Lung (tissue), 12 donors: Measurements from ENCODE around the gene EHMT1. TPM values are rescaled to one million over a fixed set of nuclear protein-coding genes. Genes with fewer than 3 reads are reported as not detected.
A peak's percentile ranks its signal among the peaks of the same experiment; 100 is the strongest.
"Not testable (repeated sequence)": the region's sequence is repeated elsewhere in the genome, so short reads cannot be mapped to it uniquely, and the experiment has no call there.

Experiments used
- ATAC-seq: fragments of 200-7000 bp; cut with Tn5 transposase; one replicate; pipeline ENCODE4 v1.9.1; 2020; ENCODE audit warnings: moderate number of reproducible peaks; ENCODE audit not compliant: insufficient read depth, low FRiP score
- DNase-seq, 3 donors: peaks; one replicate each; pipeline ENCODE4 v3.0.0-alpha.2; 2013 to 2017
- H3K27ac ChIP-seq, 2 donors: one replicate each; pipeline ENCODE4 v1.5.1; 2013; ENCODE audit warnings: mild to moderate bottlenecking in 2 of 2, moderate library complexity in 2 of 2, control low read depth in 1 of 2, inconsistent platforms in 1 of 2, low read depth in 1 of 2, low read length in 1 of 2
- H3K27me3 ChIP-seq, 3 donors: one replicate each; pipeline ENCODE4 v1.5.1; 2013; ENCODE audit warnings: low read length in 2 of 3; ENCODE audit not compliant: control insufficient read depth in 3 of 3, insufficient read depth in 3 of 3
- H3K36me3 ChIP-seq, 4 donors: one replicate each; pipeline ENCODE4 v1.5.1; 2013; ENCODE audit warnings: low read length in 4 of 4, mild to moderate bottlenecking in 1 of 4, moderate library complexity in 1 of 4; ENCODE audit not compliant: control insufficient read depth in 4 of 4, insufficient read depth in 4 of 4
- H3K4me1 ChIP-seq, 5 donors: one replicate each; pipeline ENCODE4 v1.5.1; 2013; ENCODE audit warnings: low read length in 5 of 5, mild to moderate bottlenecking in 2 of 5, moderate library complexity in 1 of 5; ENCODE audit not compliant: control insufficient read depth in 5 of 5, insufficient read depth in 5 of 5
- H3K4me3 ChIP-seq: one replicate; pipeline ENCODE4 v1.5.1; 2013; ENCODE audit warnings: mild to moderate bottlenecking, control low read depth, moderate library complexity
- H3K9ac ChIP-seq, 2 donors: one replicate each; pipeline ENCODE4 v1.5.1; 2013; ENCODE audit warnings: low read length in 2 of 2, control low read depth in 1 of 2; ENCODE audit not compliant: insufficient read depth in 1 of 2
- H3K9me3 ChIP-seq, 4 donors: one replicate each; pipeline ENCODE4 v1.5.1; 2013; ENCODE audit warnings: low read length in 3 of 4, mild to moderate bottlenecking in 1 of 4, moderate library complexity in 1 of 4; ENCODE audit not compliant: control insufficient read depth in 4 of 4, insufficient read depth in 3 of 4
- CTCF ChIP-seq: IDR thresholded peaks from 2 replicates; pipeline ENCODE4 v1.5.1; 2012; ENCODE audit warnings: mild to moderate bottlenecking; ENCODE audit errors: control extremely low read depth, extremely low read depth
- WGBS, 2 donors: extraction: QIAGEN DNeasy Blood & Tissue Kit; methylation state at CpG; one replicate each; pipeline ENCODE4 v1.1.7; 2013; 5-methylcytosine and 5-hydroxymethylcytosine counted together
- polyA plus RNA-seq, 2 donors: library from polyadenylated mRNA; stranded (reverse); fragments of 200-250 nt; gene quantifications; one replicate each; pipeline ENCODE4 v1.2.1, GENCODE V29; 2013
- total RNA-seq, 2 donors: library from RNA; depleted of rRNA in 1 of 2; stranded (reverse); fragments of >200 nt in 1 of 2; gene quantifications; one replicate each; pipeline ENCODE4 v1.2.1, GENCODE V29; 2014 to 2021
- donor health status: control.
- donor health status: control.
- donor health status: Bipolar disorder and iron deficiency.
- donor health status: healthy.
- donor health status: DM: yes; HTN: yes; CAD: no.

The EHMT1 gene
- total and polyA plus RNA-seq, 4 donors, result 32.2 to 91.5 (median 58.1) TPM

- Histone ChIP-seq H3K4me3 (no peak overlapping the region), H3K27me3 (no peaks in the 10 kb centered on the region), H3K4me1 (peaks cover 3 to 38% (median 19%) of the 10 kb centered on the region in 5 donors), H3K36me3 (peaks cover 6 to 19% (median 7%) of the 10 kb centered on the region in 4 donors), H3K27ac (no peak overlapping the region), H3K9ac (no peak overlapping the region), H3K9me3 (peaks cover 0 to 5% (median 0%) of the 10 kb centered on the region in 4 donors)
- TF ChIP-seq CTCF, result no peak
- no peak for ATAC-seq
- no peak for DNase-seq
- WGBS, 2 donors, result 92 to 95% methylated on average over 18 of the region's 18 CpGs
Measured at GRCh38 chr9:137711678-137712105, 92.9 kb downstream of the EHMT1 start.

- DNase-seq (no peak), ATAC-seq (no peak)
- H3K9ac ChIP-seq, result no peak overlapping the region
Measured at GRCh38 chr9:137715321-137715720, 96.5 kb downstream of the EHMT1 start.

GRCh38 chr9:137715866-137716693, 97.3 kb downstream of the EHMT1 start:
- H3K9me3 ChIP-seq, result peaks cover 0 to 14% (median 0%) of the 10 kb centered on the region in 4 donors

More at GRCh38 chr9:137715321-137715720, 96.5 kb downstream of the EHMT1 start:
- H3K9me3 ChIP-seq, result peaks cover 0 to 14% (median 0%) of the 10 kb centered on the region in 4 donors
- no peaks in the 10 kb centered on the region for H3K27me3 ChIP-seq
- no peak overlapping the region for H3K4me3 ChIP-seq
- H3K4me1 ChIP-seq, result peaks cover 0 to 13% (median 8%) of the 10 kb centered on the region in 5 donors
- no peak overlapping the region for H3K27ac ChIP-seq
- no peak for TF ChIP-seq CTCF
- peaks cover 11 to 43% (median 16%) of the 10 kb centered on the region in 4 donors for H3K36me3 ChIP-seq
- 86 to 93% methylated on average over 12 of the region's 12 CpGs for WGBS, 2 donors

GRCh38 chr9:137716694-137717287, 98.0 kb downstream of the EHMT1 start:
- no peak for DNase-seq
- H3K27ac ChIP-seq, result no peak overlapping the region

More at GRCh38 chr9:137715866-137716693, 97.3 kb downstream of the EHMT1 start:
- H3K9ac ChIP-seq, DNase-seq, H3K4me3 ChIP-seq, ATAC-seq, H3K27me3 ChIP-seq: not testable (repeated sequence)
- peaks cover 0 to 12% (median 5%) of the 10 kb centered on the region in 5 donors for H3K4me1 ChIP-seq
- WGBS, 2 donors, result 72 to 85% methylated on average over 7 of the region's 7 CpGs
- H3K27ac ChIP-seq, result peak overlapping the region in 1 of 2 donors; percentile 21
- peaks cover 11 to 48% (median 16%) of the 10 kb centered on the region in 4 donors for H3K36me3 ChIP-seq

More at GRCh38 chr9:137716694-137717287, 98.0 kb downstream of the EHMT1 start:
- peaks cover 0 to 7% (median 0%) of the 10 kb centered on the region in 5 donors for H3K4me1 ChIP-seq
- peaks cover 11 to 41% (median 16%) of the 10 kb centered on the region in 4 donors for H3K36me3 ChIP-seq
- ATAC-seq, result no peak
- peaks cover 0 to 14% (median 0%) of the 10 kb centered on the region in 4 donors for H3K9me3 ChIP-seq
- WGBS, 2 donors, result 97% methylated on average over 25 of the region's 25 CpGs
- H3K27me3 ChIP-seq, result no peaks in the 10 kb centered on the region
- TF ChIP-seq CTCF, result no peak
- H3K9ac ChIP-seq, result no peak overlapping the region
- no peak overlapping the region for H3K4me3 ChIP-seq
